Mucosa of descending colon (tissue), 3 donors: ENCODE data around the gene CDH15. TPM values are rescaled to one million over a fixed set of nuclear protein-coding genes. Genes with fewer than 3 reads are reported as not detected.

Source experiments
- ATAC-seq: fragments of 200-7000 bp; cut with Tn5 transposase; one replicate; pipeline ENCODE4 v1.9.1; 2020; ENCODE audit warnings: mild to moderate bottlenecking, moderate library complexity
- DNase-seq, 3 donors: peaks; one replicate each; pipeline ENCODE4 v3.0.0-alpha.2; 2020
- H3K36me3 ChIP-seq: fragments of 200-600 bp; one replicate; pipeline ENCODE4 v1.8.0; 2021; ENCODE audit warnings: low read depth, mild to moderate bottlenecking
- H3K4me1 ChIP-seq: fragments of 200-600 bp; one replicate; pipeline ENCODE4 v1.8.0; 2021; ENCODE audit warnings: low read depth, mild to moderate bottlenecking
- H3K4me3 ChIP-seq: fragments of 200-600 bp; one replicate; pipeline ENCODE4 v1.8.0; 2021; ENCODE audit warnings: mild to moderate bottlenecking
- H3K9me3 ChIP-seq: fragments of 200-600 bp; one replicate; pipeline ENCODE4 v1.8.0; 2021; ENCODE audit warnings: mild to moderate bottlenecking
- intact Hi-C, 2 donors: fragments of 100-400 bp; cut with DNase I in 1 of 2; cut with micrococcal nuclease in 1 of 2; formaldehyde crosslinking; loops; one replicate each; pipeline versions ENCODE4 v1.11.0 to v1.11.1; 2022; cut with DNase I, micrococcal nuclease
- total RNA-seq, 3 donors: library from RNA; stranded (reverse); fragmentation: NEBNext Ultra II Directional in 2 of 3; extraction: Animal tissue kit (Norgen Biotek cat#: 25700) in 2 of 3; gene quantifications; one replicate each; pipeline versions ENCODE4 v1.2.1 to v1.2.4, GENCODE V29; 2021 to 2023
- TF ChIP-seq, protein P1 (sequence below): fragments of 200-600 bp; IDR thresholded peaks from one replicate; pipeline ENCODE4 v1.8.0; 2022; ENCODE audit warnings: antibody characterized with exemption, mild to moderate bottlenecking
- donor health status: DM: no; HTN: no; CAD: no; lungs with moderate emphysema.
- donor health status: DM: no; HTN: no; CAD: no.
- donor health status: DM: no; HTN: yes; CAD: no.

Gene CDH15
- total RNA-seq, 3 donors from 2014 or later, result not detected

GRCh38 chr16:89192956-89193575 is 21.5 kb downstream of the CDH15 start:
- TF ChIP-seq, protein P1, sequence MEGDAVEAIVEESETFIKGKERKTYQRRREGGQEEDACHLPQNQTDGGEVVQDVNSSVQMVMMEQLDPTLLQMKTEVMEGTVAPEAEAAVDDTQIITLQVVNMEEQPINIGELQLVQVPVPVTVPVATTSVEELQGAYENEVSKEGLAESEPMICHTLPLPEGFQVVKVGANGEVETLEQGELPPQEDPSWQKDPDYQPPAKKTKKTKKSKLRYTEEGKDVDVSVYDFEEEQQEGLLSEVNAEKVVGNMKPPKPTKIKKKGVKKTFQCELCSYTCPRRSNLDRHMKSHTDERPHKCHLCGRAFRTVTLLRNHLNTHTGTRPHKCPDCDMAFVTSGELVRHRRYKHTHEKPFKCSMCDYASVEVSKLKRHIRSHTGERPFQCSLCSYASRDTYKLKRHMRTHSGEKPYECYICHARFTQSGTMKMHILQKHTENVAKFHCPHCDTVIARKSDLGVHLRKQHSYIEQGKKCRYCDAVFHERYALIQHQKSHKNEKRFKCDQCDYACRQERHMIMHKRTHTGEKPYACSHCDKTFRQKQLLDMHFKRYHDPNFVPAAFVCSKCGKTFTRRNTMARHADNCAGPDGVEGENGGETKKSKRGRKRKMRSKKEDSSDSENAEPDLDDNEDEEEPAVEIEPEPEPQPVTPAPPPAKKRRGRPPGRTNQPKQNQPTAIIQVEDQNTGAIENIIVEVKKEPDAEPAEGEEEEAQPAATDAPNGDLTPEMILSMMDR, result no peak
- intact Hi-C loops, result no loop called here
- peak in 2 of 3 donors; percentile 65 to 82 for DNase-seq

GRCh38 chr16:89193576-89194293 is 22.2 kb downstream of the CDH15 start:
- Histone ChIP-seq H3K9me3 (no peaks in the 10 kb centered on the region), H3K4me3 (no peak overlapping the region), H3K4me1 (no peaks in the 10 kb centered on the region), H3K36me3 (no peaks in the 10 kb centered on the region)
- ATAC-seq, result no peak
- intact Hi-C loops, result no loop called here
- DNase-seq, result peak in 1 of 3 donors; percentile 37
- TF ChIP-seq, protein P1, result no peak

More at GRCh38 chr16:89192956-89193575, 21.5 kb downstream of the CDH15 start:
- ATAC-seq, result peak; percentile 75
- no peak overlapping the region for H3K4me3 ChIP-seq
- no peaks in the 10 kb centered on the region for H3K4me1 ChIP-seq
- no peaks in the 10 kb centered on the region for H3K36me3 ChIP-seq
- H3K9me3 ChIP-seq, result no peaks in the 10 kb centered on the region

DNA sequence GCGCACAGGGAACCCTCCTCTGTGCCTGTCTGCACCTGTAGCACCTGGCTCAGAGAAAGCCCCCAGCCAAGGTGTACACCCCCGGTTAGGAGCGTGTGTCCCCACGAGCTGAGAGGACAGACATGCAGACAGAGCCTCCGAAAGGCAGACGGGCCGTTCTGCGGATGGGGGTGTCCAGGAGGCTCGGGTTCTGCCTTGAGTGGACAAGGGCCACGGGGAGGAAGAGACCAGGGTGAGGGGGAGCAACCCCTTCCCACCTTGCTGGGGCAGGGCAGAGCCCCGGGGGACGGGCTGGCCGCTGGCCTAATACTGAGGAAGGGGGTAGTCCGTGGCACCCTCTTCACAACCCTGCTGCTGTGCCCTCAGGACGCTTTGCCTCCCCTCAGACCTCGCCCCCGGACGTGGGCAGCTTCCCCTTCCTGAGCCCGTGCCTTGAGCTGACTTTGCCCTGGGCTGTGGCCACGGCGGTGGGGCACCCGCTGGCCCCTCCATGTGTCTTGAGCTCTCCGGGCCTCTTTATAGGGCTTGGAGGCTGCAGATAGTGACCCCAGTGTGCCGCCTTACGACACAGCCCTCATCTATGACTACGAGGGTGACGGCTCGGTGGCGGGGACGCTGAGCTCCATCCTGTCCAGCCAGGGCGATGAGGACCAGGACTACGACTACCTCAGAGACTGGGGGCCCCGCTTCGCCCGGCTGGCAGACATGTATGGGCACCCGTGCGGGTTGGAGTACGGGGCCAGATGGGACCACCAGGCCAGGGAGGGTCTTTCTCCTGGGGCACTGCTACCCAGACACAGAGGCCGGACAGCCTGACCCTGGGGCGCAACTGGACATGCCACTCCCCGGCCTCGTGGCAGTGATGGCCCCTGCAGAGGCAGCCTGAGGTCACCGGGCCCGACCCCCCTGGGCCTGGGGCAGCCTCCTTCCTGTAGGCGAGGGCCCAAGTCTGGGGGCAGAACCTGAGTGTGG is 23.1 kb downstream of the CDH15 start:
- no peak overlapping the region for H3K4me3 ChIP-seq
- DNase-seq (peak in 2 of 3 donors; percentile 19 to 54), ATAC-seq (no peak)
- no peaks in the 10 kb centered on the region for H3K4me1 ChIP-seq
- H3K36me3 ChIP-seq, result no peaks in the 10 kb centered on the region
- intact Hi-C loops, result no loop called here
- TF ChIP-seq, protein P1, result no peak
- no peaks in the 10 kb centered on the region for H3K9me3 ChIP-seq

DNA sequence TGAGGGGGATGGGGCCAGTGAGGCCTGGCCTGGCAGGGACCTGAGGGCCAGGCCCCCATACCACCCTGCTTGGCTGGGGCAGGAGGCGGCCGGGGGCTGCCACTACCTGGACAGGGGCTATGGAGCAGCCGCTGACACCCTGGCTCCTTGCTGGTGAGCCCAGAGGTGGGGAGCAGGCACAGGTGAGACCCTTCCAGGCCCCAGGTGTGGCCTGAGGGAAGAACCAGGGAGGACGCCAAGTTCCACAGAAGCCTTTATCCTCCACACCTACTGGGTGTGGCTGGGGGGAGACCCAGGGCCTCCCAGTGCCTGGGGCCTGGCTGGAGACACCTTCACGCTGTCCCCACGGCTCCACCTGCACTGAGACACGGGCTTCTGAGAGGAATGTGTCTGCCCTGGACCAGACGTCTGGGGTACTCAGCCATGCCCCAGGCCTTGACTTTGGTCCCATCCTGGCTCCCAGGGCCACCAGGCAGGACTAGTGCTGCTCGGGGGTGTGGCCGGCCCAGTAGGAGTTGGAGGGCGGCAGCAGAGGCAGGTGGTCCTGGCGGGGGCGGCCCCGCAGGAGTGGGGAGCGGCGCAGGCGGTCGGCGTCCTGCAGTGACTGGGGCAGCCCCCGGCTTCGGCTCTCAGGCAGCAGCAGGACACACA is 24.1 kb downstream of the CDH15 start:
- TF ChIP-seq, protein P1, result no peak
- H3K36me3 ChIP-seq, result no peaks in the 10 kb centered on the region
- H3K4me1 ChIP-seq, result peaks cover 6% of the 10 kb centered on the region
- ATAC-seq (no peak), DNase-seq (peak in 2 of 3 donors; percentile 18 to 40)
- H3K4me3 ChIP-seq, result no peak overlapping the region
- intact Hi-C loops, result no loop called here
- H3K9me3 ChIP-seq, result no peaks in the 10 kb centered on the region

DNA sequence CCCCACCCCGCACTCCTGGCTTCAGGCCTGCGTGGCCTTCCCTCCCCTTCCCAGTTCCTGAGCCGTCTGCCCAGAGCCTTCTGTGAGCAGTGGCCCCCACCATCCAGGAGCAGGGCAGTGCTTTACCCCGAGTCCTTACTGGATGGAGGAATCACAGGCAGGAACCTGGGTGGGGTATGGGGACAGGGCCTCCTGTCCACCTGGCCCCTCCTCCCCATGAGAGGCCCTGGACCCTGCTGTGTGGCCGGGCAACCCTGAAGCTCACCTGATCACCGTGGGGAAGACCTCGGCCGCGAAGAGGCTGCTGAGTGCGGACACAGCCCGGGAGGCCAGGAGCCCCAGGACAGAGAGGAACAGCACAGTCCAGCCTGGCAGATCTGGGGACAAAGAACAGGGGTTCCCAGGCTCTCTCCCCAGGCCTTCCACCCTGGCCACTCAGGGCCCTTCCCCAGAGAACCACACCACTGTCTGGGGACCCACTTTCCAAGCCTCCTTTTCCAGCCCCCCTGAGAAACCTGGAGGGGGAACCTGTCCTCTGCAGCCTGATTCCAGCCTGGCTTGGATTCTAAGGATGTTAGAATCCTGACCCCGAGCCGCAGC is 25.6 kb downstream of the CDH15 start:
- TF ChIP-seq, protein P1, result no peak
- DNase-seq (peak in 1 of 3 donors; percentile 19), ATAC-seq (no peak)
- intact Hi-C loops, result no loop called here
- Histone ChIP-seq H3K36me3 (no peaks in the 10 kb centered on the region), H3K9me3 (no peaks in the 10 kb centered on the region), H3K4me1 (peaks cover 13% of the 10 kb centered on the region), H3K4me3 (no peak overlapping the region)
